ENCODE measurements around the gene GP1BB.

DNA sequence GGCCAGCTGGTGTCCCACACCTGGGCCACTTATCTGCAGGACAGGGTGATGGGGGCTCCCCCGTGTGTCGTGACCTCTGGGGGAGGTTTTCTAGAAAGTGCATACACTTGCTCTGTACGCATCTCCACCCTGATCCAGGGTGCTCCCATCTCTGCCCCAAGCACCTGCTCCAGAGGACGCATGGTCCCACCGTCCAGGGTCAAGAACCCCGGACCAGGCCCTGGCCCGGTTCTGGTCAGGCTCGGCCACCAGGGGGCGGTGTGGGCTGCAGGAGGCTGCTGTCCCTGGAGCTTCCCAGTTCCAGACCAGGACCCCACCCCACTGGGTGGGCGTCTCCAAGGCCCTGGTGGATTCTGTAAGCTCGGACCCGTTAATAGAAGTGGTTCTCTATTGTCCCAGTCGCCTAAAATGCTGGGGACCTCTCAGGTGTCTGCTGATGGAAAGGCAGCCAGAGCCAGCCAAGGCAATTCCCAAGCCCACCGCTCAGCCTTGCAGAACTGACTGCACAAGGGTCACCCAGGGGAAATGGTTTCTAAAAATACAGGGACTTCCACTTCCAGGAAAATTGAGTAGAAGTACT, 43.7 kb upstream of the GP1BB start:
- TF ChIP-seq EZH2 (IDR thresholded peaks at IDR 0.05; ENCODE audit: borderline replicate concordance, low read depth, low read length, severe bottlenecking) (no peak), POLR2A (IDR thresholded peaks at IDR 0.05; ENCODE audit: low read depth, low read length) (no peak), FOS (IDR thresholded peaks at IDR 0.05; ENCODE audit: borderline replicate concordance, insufficient read depth, low read length) (no peak), MYC (IDR thresholded peaks at IDR 0.05; ENCODE audit: low read depth, low read length) (no peak), JUN (IDR thresholded peaks at IDR 0.05; ENCODE audit: borderline replicate concordance, insufficient read depth, insufficient read length, low read depth) (no peak), POLR2AphosphoS5 (IDR thresholded peaks at IDR 0.05; ENCODE audit: insufficient read depth, low read depth, low read length) (no peak)
- TF ChIP-seq, protein P1, sequence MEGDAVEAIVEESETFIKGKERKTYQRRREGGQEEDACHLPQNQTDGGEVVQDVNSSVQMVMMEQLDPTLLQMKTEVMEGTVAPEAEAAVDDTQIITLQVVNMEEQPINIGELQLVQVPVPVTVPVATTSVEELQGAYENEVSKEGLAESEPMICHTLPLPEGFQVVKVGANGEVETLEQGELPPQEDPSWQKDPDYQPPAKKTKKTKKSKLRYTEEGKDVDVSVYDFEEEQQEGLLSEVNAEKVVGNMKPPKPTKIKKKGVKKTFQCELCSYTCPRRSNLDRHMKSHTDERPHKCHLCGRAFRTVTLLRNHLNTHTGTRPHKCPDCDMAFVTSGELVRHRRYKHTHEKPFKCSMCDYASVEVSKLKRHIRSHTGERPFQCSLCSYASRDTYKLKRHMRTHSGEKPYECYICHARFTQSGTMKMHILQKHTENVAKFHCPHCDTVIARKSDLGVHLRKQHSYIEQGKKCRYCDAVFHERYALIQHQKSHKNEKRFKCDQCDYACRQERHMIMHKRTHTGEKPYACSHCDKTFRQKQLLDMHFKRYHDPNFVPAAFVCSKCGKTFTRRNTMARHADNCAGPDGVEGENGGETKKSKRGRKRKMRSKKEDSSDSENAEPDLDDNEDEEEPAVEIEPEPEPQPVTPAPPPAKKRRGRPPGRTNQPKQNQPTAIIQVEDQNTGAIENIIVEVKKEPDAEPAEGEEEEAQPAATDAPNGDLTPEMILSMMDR (IDR thresholded peaks at IDR 0.05; ENCODE audit: extremely low read depth in 1 of 2, insufficient read depth in 1 of 2, low read depth in 1 of 2, low read length in 2 of 2) = peak; percentile 80 to 87
- TF ChIP-seq, protein P2, sequence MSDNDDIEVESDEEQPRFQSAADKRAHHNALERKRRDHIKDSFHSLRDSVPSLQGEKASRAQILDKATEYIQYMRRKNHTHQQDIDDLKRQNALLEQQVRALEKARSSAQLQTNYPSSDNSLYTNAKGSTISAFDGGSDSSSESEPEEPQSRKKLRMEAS (IDR thresholded peaks at IDR 0.05; ENCODE audit: insufficient read depth, insufficient read length) = no peak

Measured in endothelial cell of umbilical vein (primary cell).